ENCODE measurements around the gene VPS8. TPM values are rescaled to one million over a fixed set of nuclear protein-coding genes. Genes with fewer than 3 reads are reported as not detected.

The VPS8 gene
- total and polyA plus RNA-seq, 9 of the 15 experiments (the other 6 are each of a cell fraction or from before 2014, with no cell fraction given), result 7.2 to 41.0 (median 28.3) TPM

DNA sequence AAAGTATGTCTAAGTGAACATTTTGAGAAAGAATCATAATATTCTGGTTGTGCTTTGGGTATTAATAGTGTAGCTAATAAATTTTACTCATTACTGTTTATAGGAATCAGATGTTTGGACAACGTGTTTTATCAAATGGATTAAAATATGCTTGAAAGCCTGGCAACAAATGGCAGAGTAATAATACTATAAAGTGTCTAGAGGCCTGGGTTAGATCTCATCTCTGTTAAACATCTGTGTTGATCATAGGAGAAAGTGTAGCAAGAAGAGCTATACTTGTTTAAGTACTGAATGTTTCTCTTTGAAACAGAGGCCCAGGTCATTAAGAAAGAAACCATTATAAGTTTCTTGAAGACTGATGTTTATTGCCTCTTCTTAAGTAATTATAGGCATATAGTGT lies 30.5 kb downstream of the VPS8 start (continued):
- TF ChIP-seq RREB1 (CRISPR knock-in tag; IDR thresholded peaks at IDR 0.05) (no peak), E2F3 (CRISPR knock-in tag; IDR thresholded peaks at IDR 0.05) (no peak), HIVEP1 (CRISPR knock-in tag; IDR thresholded peaks at IDR 0.05) (no peak), ZNF77 (CRISPR knock-in tag; IDR thresholded peaks at IDR 0.05) (no peak), NONO (IDR thresholded peaks at IDR 0.05; ENCODE audit: low read depth in 2 of 2, low read length in 1 of 2) (no peak), POLR2A (conservative IDR thresholded peaks at IDR 0.05) (no peak), ZNF143 (CRISPR knock-in tag; IDR thresholded peaks at IDR 0.05) (no peak), SIX5 (IDR thresholded peaks at IDR 0.05; ENCODE audit: borderline replicate concordance in 1 of 2, insufficient read depth in 1 of 2, low read depth in 1 of 2, low read length in 2 of 2) (no peak)
- TF ChIP-seq, protein P1, sequence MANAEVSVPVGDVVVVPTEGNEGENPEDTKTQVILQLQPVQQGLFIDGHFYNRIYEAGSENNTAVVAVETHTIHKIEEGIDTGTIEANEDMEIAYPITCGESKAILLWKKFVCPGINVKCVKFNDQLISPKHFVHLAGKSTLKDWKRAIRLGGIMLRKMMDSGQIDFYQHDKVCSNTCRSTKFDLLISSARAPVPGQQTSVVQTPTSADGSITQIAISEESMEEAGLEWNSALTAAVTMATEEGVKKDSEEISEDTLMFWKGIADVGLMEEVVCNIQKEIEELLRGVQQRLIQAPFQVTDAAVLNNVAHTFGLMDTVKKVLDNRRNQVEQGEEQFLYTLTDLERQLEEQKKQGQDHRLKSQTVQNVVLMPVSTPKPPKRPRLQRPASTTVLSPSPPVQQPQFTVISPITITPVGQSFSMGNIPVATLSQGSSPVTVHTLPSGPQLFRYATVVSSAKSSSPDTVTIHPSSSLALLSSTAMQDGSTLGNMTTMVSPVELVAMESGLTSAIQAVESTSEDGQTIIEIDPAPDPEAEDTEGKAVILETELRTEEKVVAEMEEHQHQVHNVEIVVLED (CRISPR knock-in tag; IDR thresholded peaks at IDR 0.05), result no peak

Data from K562 (cell line).